GM18520 (cell line): ENCODE measurements around the gene ACR.

Experiments used
- ATAC-seq: cut with Tn5 transposase; IDR thresholded peaks from one replicate; pipeline ENCODE4 v1.9.1; 2021; ENCODE audit not compliant: unreplicated experiment

ACR gene

GRCh38 chr22:50702821-50703725 is 34.9 kb upstream of the ACR start:
- ATAC-seq: no peak

GRCh38 chr22:50703726-50704509 is 34.1 kb upstream of the ACR start:
- ATAC-seq: no peak

- ATAC-seq: no peak
Measured at GRCh38 chr22:50704510-50705218, 33.3 kb upstream of the ACR start.

GRCh38 chr22:50705219-50705691 is 32.7 kb upstream of the ACR start:
- no peak for ATAC-seq

GRCh38 chr22:50705851-50706351 is 32.1 kb upstream of the ACR start:
- no peak for ATAC-seq

GRCh38 chr22:50706481-50707125 is 31.4 kb upstream of the ACR start:
- ATAC-seq: no peak

- ATAC-seq: no peak
Measured at GRCh38 chr22:50708474-50708873, 29.5 kb upstream of the ACR start.

- ATAC-seq: no peak
Measured at GRCh38 chr22:50708996-50709395, 29.0 kb upstream of the ACR start.

- no peak for ATAC-seq
Measured at GRCh38 chr22:50710221-50710620, 27.8 kb upstream of the ACR start.

- ATAC-seq: no peak
Measured at GRCh38 chr22:50710886-50711285, 27.1 kb upstream of the ACR start.

GRCh38 chr22:50711446-50712340 is 26.3 kb upstream of the ACR start:
- ATAC-seq: no peak

- ATAC-seq: no peak
Measured at GRCh38 chr22:50712341-50713007, 25.5 kb upstream of the ACR start.

- ATAC-seq: no peak
Measured at GRCh38 chr22:50713008-50713385, 25.0 kb upstream of the ACR start.

- no peak for ATAC-seq
Measured at GRCh38 chr22:50713571-50714056, 24.4 kb upstream of the ACR start.

- ATAC-seq: no peak
Measured at GRCh38 chr22:50714150-50714549, 23.9 kb upstream of the ACR start.

GRCh38 chr22:50714631-50715179 is 23.3 kb upstream of the ACR start:
- no peak for ATAC-seq

GRCh38 chr22:50715250-50715649 is 22.8 kb upstream of the ACR start:
- ATAC-seq: no peak

GRCh38 chr22:50715776-50716175 is 22.2 kb upstream of the ACR start:
- ATAC-seq: no peak
